Large intestine (tissue), 3 donors: ENCODE results near the gene NXF1. TPM values are rescaled to one million over a fixed set of nuclear protein-coding genes. Genes with fewer than 3 reads are reported as not detected.
"Not testable (repeated sequence)": the region's sequence is repeated elsewhere in the genome, so short reads cannot be mapped to it uniquely, and the experiment has no call there.

Experiments used
- DNase-seq, 2 donors: peaks; one replicate each; pipeline versions ENCODE4 v3.0.0 to v3.0.0-alpha.2; 2013
- H3K27ac ChIP-seq: one replicate; pipeline ENCODE4 v1.5.1; 2013; ENCODE audit warnings: low read length
- H3K27me3 ChIP-seq: 2 replicates; pipeline ENCODE4 v1.6.1; 2013; ENCODE audit warnings: low read length; ENCODE audit not compliant: control insufficient read depth, insufficient read depth
- H3K36me3 ChIP-seq: 2 replicates; pipeline ENCODE4 v1.6.1; 2013; ENCODE audit warnings: low read length; ENCODE audit not compliant: control insufficient read depth, insufficient read depth
- H3K4me1 ChIP-seq: one replicate; pipeline ENCODE4 v1.6.1; 2013; ENCODE audit warnings: low read length; ENCODE audit not compliant: control insufficient read depth, insufficient read depth
- H3K4me3 ChIP-seq: one replicate; pipeline ENCODE4 v1.5.1; 2013; ENCODE audit warnings: low read length
- H3K9me3 ChIP-seq: one replicate; pipeline ENCODE4 v1.6.1; 2013; ENCODE audit warnings: mild to moderate bottlenecking, low read depth, low read length, moderate library complexity; ENCODE audit not compliant: control insufficient read depth
- WGBS: methylation state at CpG from one replicate; pipeline ENCODE4 v1.1.5; 2013; ENCODE audit warnings: low lambda C conversion rate; ENCODE audit not compliant: insufficient coverage; 5-methylcytosine and 5-hydroxymethylcytosine counted together
- polyA plus RNA-seq: library from polyadenylated mRNA; unstranded; fragments of 120-200 nt; gene quantifications from one replicate; pipeline ENCODE4 v1.2.1, GENCODE V29; 2013

NXF1 gene
- polyA plus RNA-seq, 1 donor = 89.3 TPM

DNA sequence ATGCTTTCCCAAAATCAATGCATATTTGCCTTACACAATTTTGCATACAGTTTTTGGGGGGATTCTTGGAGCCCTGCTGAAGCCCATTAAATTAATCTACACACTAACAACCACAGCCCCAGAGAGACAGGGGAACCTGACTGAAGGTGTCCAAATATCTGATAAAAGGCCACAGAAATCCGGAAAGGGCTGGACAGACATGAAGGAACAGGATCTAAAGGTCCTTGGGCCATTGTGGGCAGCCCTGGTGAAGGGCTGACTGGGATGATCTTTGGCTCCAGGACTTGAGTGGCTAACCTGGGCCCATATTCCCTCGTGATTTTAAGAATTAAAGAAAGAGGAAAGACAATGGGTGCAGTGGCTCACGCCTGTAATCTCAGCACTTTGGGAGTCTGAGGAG lies 40.9 kb upstream of the NXF1 start:
- no peaks in the 10 kb centered on the region for H3K27me3 ChIP-seq
- no peaks in the 10 kb centered on the region for H3K9me3 ChIP-seq
- H3K27ac ChIP-seq = no peak overlapping the region
- WGBS = no CpG with 5 or more reads among the region's 3 CpGs
- H3K4me3 ChIP-seq = no peak overlapping the region
- H3K4me1 ChIP-seq = peaks cover 11% of the 10 kb centered on the region
- H3K36me3 ChIP-seq = no peaks in the 10 kb centered on the region
- no peak for DNase-seq

DNA sequence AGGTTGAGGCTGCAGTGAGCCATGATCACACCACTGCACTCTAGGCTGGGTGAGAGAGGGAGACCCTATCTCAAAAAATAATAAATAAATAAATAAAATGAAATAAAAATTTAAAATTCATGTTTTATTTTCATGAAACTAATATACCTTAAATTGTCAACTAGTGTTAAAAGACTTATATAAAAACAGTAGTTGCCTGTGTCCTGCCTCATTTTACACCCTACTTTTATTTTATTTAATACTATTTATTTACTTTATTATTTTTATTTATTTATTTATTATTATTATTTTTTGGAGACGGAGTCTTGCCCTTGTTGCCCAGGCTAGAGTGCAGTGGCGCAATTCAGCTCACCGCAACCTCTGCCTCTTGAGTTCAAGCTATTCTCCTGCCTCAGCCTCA lies 38.9 kb upstream of the NXF1 start:
- Histone ChIP-seq H3K4me3 (no peak overlapping the region), H3K9me3 (no peaks in the 10 kb centered on the region), H3K36me3 (no peaks in the 10 kb centered on the region), H3K27me3 (no peaks in the 10 kb centered on the region), H3K4me1 (peaks cover 11% of the 10 kb centered on the region), H3K27ac (no peak overlapping the region)
- no peak for DNase-seq
- WGBS = 100% methylated on average over 1 of the region's 3 CpGs

DNA sequence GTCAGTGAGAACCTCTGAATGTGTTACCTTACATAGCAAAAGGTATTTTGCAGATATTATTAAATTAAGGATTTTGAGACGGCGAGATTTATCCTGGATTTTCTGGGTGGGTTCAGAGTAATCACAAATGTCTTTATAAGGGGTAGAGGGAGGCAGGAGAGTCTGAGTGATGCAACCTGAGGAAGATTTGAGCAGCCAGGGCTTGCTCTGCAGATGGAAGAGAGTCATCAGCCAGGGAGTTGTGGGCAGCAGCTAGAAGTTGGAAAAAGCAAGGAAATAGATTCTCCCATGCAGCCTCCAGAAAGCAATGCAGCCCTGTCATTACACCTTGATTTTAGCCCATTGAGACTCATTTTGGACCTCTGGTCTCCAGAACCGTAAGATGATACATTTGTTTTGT lies 38.2 kb upstream of the NXF1 start:
- Histone ChIP-seq H3K9me3 (no peaks in the 10 kb centered on the region), H3K27me3 (no peaks in the 10 kb centered on the region), H3K4me1 (peaks cover 11% of the 10 kb centered on the region), H3K27ac (no peak overlapping the region), H3K4me3 (no peak overlapping the region), H3K36me3 (no peaks in the 10 kb centered on the region)
- no CpG with 5 or more reads among the region's 3 CpGs for WGBS
- no peak for DNase-seq

DNA sequence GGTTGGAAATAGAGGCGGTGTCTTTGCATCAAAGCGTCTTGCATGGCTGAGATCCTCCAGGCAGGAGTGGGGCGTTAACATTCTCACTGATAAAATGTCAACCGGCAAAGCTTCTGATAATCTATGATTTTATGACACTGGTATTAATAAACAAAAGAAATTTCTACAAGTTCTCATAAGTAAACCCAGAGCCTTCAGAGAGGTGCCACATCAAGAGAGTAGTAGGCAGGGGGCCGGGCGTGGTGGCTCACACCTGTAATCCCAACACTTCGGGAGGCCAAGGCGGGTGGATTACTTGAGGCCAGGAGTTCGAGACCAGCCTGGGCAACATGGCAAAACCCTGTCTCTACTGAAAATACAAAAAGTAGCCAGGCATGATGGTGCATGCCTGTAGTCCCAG lies 37.7 kb upstream of the NXF1 start:
- Histone ChIP-seq H3K4me1 (peaks cover 15% of the 10 kb centered on the region), H3K27ac (peak overlapping the region; percentile 94), H3K4me3 (peak overlapping the region; percentile 61)
- WGBS = no CpG with 5 or more reads among the region's 9 CpGs
- H3K27me3 ChIP-seq, H3K9me3 ChIP-seq, DNase-seq, H3K36me3 ChIP-seq: not testable (repeated sequence)

DNA sequence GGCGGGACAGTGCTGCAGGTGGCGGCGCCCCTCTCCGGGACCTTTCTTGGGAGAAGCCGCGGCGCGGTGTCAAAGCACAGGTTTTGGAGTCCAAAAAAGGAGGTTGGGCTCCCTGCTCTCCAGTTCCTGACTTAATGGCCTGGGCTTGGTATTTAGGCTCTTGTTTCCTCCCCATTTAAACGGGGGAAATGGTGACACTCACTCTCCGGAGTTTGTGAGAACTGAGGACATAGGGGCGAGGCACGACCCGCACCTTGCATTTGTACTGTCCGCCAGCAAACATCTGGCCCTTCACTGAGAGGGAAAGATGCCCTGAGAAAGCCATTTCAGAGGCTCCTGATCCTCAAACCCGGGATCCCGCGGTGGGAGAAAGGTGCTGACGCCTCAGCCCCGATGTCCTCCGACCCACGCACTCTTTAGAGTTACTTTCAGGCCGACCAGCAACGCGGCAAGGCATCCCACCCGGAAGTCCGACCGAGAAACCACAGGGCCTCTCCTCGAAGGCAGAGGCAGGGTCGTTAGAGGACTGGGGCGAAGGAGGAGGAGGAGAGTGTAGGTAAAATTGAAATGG lies 37.0 kb upstream of the NXF1 start:
- H3K4me1 ChIP-seq = peaks cover 15% of the 10 kb centered on the region
- H3K4me3 ChIP-seq = peak overlapping the region; percentile 61
- H3K27me3 ChIP-seq = no peaks in the 10 kb centered on the region
- DNase-seq = no peak
- peaks cover 5% of the 10 kb centered on the region for H3K36me3 ChIP-seq
- H3K9me3 ChIP-seq = no peaks in the 10 kb centered on the region
- no CpG with 5 or more reads among the region's 30 CpGs for WGBS
- peak overlapping the region; percentile 94 for H3K27ac ChIP-seq

DNA sequence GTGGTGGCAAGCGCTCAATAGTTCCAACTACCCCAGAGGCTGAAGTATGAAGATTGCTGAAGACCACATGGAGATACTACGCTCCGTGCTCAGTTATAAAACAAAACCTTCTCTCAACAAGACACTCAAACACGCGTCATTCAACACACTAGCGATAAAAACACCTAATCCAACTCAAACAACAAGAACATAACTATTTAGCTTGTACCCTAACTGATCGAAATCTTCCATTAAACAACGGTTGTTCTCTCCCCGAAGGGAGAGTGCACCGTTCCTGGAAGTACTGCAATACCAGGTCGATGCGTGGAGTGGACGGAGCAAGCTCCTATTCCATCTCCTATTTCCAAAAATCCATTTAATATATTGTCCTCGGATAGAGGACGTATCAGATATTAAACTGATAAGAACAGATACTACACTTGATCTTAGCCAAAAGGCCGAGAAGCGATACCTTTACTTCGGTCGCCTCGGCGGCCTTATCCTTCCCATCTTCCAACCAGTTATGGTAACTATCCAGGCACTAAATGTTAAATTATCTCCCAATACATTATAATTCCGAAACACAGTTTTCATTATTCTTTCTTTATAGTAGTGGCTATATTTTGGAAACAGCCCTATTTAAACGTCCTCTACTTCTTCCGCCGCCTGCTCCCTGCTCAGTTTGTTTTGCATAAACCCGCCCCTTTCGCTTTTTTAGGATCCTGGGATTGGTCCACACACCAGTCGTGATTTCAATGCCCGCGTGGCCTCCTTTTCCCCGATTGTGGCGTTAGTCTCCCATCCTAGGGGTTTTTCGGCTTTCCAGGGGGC lies 36.3 kb upstream of the NXF1 start:
- Histone ChIP-seq H3K9me3 (no peaks in the 10 kb centered on the region), H3K4me3 (peak overlapping the region; percentile 90), H3K4me1 (peaks cover 15% of the 10 kb centered on the region), H3K27me3 (no peaks in the 10 kb centered on the region), H3K27ac (peak overlapping the region; percentile 99), H3K36me3 (peaks cover 7% of the 10 kb centered on the region)
- peak; percentile 94 to 98 for DNase-seq
- no CpG with 5 or more reads among the region's 33 CpGs for WGBS

DNA sequence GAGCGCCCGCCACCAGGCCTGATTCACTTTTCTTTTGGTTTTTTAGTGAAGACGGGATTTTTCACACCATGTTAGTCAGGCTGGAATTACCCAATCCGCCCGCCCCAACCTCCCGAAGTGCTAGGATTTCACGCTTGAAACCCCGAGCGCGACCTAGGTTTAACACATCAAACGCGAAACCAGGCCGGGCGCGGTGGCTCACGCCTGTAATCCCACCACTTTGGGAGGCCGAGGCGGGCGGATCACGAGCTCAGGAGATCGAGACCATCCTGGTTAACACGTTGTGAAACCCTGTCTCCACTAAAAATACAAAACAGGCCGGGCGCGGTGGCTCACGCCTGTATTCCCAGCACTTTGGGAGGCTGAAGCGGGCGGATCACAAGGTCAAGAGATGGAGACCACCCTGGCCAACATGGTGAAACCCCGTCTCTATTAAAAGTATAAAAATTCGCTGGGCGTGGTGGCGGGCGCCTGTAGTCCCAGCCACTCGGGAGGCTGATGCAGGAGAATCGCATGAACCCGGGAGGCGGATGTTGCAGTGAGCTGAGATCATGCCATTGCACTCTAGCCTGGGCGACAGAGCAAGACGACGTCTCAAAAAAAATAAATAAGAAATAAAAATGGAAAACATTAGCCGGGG lies 35.6 kb upstream of the NXF1 start:
- not testable (repeated sequence) for DNase-seq, H3K27me3 ChIP-seq, H3K9me3 ChIP-seq
- 0% methylated on average over 2 of the region's 41 CpGs for WGBS
- peaks cover 15% of the 10 kb centered on the region for H3K4me1 ChIP-seq
- peak overlapping the region; percentile 90 for H3K4me3 ChIP-seq
- peak overlapping the region; percentile 99 for H3K27ac ChIP-seq
- peaks cover 13% of the 10 kb centered on the region for H3K36me3 ChIP-seq

DNA sequence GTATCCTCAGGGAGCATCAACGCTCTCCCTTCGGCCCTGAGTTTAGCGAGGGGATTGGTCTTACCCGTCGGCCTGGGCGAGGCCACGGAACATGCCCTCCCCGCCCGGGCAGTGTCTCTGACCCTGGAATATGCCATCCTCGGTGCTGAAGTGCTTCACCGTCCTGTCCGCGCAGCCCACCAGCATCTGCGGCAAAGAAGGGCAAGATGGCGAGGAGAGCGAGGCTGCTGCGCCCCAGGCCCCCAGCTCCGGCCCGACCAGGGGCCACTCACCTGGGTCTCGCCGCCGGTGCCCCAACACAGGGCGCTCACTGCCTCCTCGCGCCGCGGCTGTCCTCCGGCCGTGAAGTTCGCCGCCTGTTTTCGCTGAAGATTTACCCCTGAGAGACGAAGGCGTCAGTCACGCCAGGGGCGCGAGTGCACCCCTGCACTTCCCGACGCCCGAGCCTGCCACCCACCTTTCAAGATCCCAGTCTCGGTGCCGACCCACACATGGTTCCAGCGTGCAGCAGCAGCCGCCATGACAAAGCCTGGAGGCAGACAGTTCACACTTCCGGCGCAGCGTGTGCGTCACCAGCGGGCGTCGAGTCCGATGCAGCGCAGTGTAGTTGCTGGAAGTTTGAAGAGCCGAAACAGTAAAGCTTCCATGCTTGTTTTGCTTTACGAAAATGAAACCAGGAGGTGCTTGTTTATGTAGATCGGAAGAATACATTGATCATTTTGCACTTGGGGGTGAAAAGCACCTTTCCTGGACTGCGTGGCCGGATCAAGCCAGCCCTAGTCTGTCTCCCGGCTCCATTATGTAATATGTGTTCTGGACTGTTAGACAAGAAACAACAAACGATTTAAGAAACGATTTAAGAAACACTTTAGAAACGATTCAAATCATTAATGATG lies 34.1 kb upstream of the NXF1 start, which contains the start of gene WDR74:
Gene WDR74 (minus strand): TSS at position 541 of the 896 bp plus-strand sequence. CDS start 20 bp downstream, at position 521.
- H3K4me3 ChIP-seq = peak within 1 kb of the TSS; percentile 90
- WGBS = 0% methylated on average over 5 of the region's 62 CpGs
- peaks cover 29% of the 10 kb centered on the region for H3K36me3 ChIP-seq
- H3K4me1 ChIP-seq = peaks cover 15% of the 10 kb centered on the region
- H3K27me3 ChIP-seq = no peaks in the 10 kb centered on the region
- peak; percentile 95 to 96 for DNase-seq
- no peaks in the 10 kb centered on the region for H3K9me3 ChIP-seq
- H3K27ac ChIP-seq = peak within 1 kb of the TSS; percentile 99

DNA sequence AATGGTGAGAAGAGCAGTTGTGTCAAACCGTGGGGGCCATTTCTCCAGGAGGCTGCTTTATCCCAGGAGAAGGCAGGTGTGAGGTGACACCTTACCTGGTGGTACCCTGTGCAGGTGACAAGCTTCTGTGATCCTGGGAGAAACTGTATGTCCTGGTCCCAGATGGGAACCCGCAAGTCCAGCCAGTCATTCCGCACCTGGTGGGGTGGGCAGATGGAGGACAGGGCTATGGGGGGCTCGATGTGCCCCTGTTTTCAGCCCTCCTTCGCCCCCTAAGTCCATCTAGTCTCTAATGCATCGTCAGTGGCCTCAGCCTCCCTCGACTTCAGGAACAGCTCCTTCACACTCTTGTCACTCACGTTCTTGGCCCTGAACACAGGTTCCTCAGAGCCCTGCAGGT lies 30.1 kb upstream of the NXF1 start:
- Histone ChIP-seq H3K9me3 (no peaks in the 10 kb centered on the region), H3K36me3 (peaks cover 34% of the 10 kb centered on the region), H3K27me3 (no peaks in the 10 kb centered on the region), H3K4me1 (peaks cover 14% of the 10 kb centered on the region), H3K4me3 (no peak overlapping the region), H3K27ac (no peak overlapping the region)
- 89% methylated on average over 3 of the region's 8 CpGs for WGBS
- no peak for DNase-seq
